WI38 (cell line): ENCODE measurements around the gene IL15RA.

Experiments
- H3K4me3 ChIP-seq: 2 replicates; pipeline ENCODE4 v1.5.1; 2011; ENCODE audit warnings: low read depth, mild to moderate bottlenecking, control low read depth, low read length
- TF ChIP-seq, protein P1 (sequence below): IDR thresholded peaks from 2 replicates; pipeline ENCODE4 v1.5.1; 2012; ENCODE audit warnings: low read depth, mild to moderate bottlenecking, control low read depth, low read length

Gene IL15RA

DNA sequence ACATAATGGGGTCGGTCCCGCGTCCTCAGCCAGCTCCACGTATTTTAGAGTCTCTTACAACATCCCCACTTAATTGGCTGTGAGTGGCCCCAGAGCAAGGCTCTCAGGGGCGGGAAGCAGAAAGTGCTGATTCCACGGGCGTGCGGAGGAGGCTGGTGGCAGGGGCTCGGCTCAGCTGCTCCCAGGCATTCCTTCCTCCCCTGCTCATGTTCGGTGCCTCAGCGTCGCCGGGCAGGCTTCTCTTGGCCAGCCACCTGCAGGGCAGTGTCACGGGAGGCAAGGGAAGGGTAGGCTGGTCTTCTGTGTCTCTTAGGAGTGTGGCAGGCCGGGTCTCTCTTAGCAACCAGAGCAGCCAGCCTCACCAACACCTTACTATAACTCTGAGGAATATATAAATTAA lies 33.8 kb downstream of the IL15RA start:
- no peak overlapping the region for H3K4me3 ChIP-seq
- TF ChIP-seq, protein P1, sequence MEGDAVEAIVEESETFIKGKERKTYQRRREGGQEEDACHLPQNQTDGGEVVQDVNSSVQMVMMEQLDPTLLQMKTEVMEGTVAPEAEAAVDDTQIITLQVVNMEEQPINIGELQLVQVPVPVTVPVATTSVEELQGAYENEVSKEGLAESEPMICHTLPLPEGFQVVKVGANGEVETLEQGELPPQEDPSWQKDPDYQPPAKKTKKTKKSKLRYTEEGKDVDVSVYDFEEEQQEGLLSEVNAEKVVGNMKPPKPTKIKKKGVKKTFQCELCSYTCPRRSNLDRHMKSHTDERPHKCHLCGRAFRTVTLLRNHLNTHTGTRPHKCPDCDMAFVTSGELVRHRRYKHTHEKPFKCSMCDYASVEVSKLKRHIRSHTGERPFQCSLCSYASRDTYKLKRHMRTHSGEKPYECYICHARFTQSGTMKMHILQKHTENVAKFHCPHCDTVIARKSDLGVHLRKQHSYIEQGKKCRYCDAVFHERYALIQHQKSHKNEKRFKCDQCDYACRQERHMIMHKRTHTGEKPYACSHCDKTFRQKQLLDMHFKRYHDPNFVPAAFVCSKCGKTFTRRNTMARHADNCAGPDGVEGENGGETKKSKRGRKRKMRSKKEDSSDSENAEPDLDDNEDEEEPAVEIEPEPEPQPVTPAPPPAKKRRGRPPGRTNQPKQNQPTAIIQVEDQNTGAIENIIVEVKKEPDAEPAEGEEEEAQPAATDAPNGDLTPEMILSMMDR: no peak

DNA sequence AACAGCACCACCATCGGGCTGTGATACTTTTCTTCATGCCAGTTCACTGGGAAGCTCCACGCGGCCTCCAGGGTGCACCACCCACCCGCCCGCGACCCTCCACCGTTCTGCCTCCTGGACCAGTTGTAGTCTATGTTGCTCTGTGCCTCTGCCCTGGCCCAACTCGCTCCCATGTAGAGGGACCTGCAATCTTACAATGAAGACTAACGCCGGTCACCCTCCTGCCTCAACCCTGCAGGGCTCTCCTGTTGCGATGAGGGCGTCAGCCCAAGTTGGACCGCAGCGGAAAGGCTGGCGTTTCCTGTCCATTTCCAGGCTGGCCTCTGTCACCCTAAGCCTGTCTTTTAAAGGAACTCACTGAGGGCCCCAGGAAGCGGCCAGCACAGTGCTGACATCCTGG lies 34.9 kb downstream of the IL15RA start:
- no peak overlapping the region for H3K4me3 ChIP-seq
- TF ChIP-seq, protein P1: no peak

DNA sequence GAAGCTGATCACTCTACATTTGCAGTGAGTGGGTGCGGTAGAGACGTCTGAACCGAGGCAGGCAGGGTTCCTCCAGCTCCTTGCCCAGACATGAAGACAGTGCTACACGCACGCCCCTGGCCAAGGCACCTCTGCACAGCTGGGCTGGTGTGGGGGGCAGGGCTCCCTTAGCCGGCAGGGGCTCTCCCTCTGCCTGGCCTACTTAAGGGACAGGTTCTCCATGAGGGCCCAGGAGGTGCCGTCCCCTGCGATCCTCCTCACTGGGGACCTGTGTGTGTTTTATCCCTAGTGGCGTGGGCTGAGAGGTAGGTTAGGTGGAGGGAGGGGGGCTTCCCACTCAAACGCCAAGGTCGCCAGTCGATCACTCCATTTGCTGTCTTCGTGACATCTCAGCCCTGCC lies 35.3 kb downstream of the IL15RA start:
- no peak overlapping the region for H3K4me3 ChIP-seq
- TF ChIP-seq, protein P1: no peak

DNA sequence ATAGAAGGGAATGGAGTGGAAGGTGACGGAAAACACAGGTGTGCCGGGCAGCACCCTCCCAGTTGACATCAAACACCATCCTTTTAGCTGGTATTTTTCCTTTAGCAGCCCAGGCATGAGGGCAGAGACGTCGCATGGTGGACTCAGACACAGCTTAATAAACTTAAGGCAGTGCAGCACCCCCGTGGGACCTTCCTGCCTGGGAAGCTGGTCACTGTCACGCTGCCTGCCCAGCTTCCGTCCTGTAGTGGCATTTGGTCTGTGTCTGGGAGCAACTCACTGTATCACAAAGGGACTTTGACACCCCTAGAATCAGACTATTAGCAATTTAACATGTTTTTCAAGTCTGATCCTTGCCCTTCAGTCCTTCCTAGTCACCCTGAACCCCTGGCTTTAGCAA lies 35.8 kb downstream of the IL15RA start:
- TF ChIP-seq, protein P1: no peak
- no peak overlapping the region for H3K4me3 ChIP-seq

DNA sequence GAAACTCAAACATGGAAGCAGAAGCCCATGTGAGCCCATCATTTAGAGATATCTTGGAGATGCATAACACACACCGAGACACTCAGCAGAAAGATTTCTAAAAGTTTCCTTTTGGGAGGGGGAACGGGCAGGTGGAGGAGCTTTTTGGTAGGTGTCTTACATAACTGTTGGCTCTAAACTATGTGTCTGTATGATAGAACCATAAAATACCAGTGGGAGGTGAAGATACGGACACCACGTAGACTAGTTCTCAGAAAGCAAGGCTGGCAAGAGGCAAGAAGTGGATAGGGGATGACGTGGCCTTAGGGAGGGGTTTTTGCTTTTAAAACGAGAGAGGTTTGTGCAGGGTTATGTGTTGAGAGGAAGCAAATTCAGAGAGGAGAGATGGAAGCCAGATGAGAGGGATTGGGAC lies 36.5 kb downstream of the IL15RA start:
- TF ChIP-seq, protein P1: no peak
- no peak overlapping the region for H3K4me3 ChIP-seq

DNA sequence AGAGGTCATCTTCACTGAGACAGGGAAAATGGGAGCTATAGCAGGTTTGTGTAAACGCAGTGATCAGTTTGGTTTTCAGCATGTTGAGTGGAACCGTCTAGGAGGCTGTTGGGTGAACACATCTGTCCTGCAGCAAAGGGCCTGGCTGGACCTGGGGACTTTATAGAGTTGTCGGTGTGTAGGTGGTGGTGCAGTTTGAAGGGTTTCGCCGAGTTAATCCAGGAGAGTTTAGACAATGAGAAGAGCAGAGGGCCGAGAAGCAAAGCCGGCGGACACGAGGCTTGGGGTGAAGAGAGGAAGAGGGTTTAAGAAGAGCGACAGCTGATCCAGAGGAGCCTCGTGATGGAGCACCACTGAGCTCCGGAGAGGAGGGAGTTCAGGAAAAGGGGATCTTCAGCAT lies 39.1 kb downstream of the IL15RA start:
- no peak overlapping the region for H3K4me3 ChIP-seq
- TF ChIP-seq, protein P1: no peak

DNA sequence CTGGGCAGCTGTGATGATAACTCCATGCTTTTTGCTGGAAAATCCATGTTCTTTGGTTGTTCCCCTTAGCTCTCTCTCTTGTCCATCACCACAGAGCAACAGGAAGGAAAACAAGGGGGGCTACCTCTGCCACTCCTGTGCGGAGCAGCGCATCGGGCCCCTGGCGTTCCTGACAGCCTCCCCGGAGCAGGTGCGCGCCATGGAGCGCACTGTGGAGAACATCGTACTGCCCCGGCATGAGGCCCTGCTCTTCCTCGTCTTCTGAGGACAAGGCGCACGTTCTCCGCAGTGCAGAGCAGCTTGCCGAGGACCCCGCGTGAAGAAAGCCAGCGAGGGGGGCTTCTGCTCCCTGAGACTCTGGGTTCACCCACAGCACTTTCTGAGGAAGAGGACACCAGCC lies 40.3 kb downstream of the IL15RA start:
- no peak overlapping the region for H3K4me3 ChIP-seq
- TF ChIP-seq, protein P1: no peak
